ENCODE data around the gene PCSK6. TPM values are rescaled to one million over a fixed set of nuclear protein-coding genes. Genes with fewer than 3 reads are reported as not detected.
"Not testable (repeated sequence)": the region's sequence is repeated elsewhere in the genome, so short reads cannot be mapped to it uniquely, and the experiment has no call there.

Gene PCSK6
- total RNA-seq, 2 donors from 2014 or later, result 36.4 to 66.2 TPM

DNA sequence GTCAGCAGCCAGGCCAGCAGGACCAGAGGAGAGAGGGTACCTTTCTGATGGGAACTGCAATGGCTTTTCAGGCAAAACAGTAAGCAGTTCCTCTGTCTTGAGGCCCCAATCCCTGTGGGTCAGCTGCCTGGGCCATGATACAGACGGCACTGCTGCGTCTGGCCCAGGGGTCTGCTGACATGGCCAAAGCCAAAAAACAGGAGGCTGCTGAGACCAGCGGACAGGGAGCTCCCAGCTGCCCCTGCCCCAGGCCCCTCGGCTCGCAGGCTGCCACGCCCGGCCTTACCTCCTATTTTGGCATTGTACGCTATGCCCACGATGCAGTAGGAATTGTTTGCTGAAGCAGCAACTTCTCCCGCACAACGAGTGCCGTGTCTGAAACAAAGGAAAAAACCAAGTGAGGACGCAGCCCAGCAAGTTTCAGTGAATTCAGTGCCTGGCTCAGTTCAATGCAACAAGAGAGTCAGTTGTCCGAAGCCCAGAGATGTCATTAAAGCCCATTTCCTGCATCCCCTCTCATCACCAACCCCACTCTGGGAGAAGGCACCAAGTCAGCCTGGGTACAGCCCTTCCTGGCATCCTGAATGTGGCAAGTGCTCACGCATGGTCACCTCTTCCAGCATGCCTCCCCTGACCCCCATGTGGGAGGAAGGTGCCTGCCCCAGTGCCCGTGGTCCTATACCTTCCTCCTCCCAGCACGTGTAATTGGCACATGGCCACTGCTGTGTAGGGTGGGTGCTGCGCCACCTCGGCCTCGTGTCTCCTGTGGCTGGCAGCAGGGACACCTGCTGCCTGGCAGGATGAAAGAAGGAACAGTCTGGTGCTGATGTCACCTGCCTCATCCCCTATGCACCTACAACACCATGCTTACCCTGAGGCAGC lies 61.7 kb downstream of the PCSK6 start:
- DNase-seq (no peak), ATAC-seq (no peak)
- intact Hi-C loops (cut with DNase I, micrococcal nuclease), result no loop called here

DNA sequence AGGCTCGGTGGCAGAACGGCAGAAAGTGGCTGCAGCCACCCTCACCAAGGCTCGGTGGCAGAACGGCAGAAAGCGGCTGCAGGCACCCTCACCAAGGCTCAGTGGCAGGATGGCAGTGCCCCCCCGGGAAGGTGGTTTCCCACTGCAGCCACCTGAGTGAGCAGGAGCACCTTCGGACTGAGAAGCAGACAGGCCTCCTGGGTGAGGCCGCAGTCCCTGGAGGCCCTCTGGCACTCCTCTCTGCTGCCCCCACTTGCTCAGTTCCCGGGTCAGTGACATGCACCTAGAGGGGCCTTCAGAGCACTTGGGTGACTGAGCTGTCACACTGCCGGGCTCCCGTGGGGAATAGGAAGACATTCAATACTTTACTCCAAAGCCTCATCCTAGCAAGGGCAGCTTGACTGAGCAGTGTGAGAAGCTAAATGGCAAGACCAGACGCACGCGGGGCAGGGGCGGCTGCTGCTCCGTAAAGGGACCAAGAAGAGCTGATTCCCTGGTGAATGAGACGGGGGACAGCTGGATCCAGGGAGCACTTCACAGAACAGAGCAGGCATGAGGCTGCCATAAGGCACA lies 62.7 kb downstream of the PCSK6 start:
- intact Hi-C loops (cut with DNase I, micrococcal nuclease), result no loop called here
- no peak for DNase-seq
- ATAC-seq, result no peak

DNA sequence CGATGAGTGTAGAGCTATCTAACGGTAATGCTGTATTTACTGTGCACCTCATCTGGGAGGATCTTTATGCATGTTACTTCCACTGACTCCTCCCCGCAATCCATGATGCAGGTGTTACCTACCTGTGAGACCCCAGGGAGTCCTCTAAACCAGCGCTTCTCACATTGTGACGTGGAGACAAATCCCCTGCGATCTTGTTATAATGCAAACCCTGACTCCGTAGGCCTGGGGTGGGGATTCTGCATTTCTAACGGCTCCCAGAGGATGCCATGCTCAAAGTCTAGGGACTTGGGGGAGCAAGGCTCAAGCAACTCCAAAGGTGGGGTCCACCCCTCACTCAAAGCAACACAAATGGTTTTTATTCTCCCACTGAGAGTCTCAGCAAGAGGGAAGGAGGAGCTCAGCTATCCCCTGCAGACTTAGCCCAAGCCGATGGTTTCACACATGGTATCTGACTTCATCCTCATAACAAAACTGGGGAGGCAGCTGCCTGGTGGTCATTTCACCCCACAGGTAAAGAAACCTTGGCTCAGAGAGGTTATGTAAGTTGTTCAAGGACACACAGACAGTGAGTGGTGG lies 63.6 kb downstream of the PCSK6 start:
- ATAC-seq, result no peak

DNA sequence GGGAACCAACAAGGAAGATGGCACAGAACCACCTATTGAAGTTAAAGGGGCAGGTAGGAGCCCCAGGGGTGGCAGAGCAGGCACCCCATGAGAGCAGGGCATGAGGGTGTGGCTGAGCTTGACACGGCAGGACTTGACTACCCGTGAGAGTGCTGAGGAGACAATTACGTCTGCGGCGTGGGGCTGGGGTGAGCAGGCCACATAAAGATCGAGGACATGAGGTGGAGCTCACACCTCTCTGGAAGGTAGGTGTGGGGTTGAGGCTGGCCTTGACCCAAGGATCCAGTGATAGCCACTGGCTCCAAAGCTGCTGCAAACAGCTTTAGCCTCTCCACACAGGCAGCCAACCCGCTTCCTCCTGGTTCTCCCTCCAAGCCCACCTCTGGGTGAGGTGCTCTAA lies 64.5 kb downstream of the PCSK6 start:
- DNase-seq, result no peak
- intact Hi-C loops (cut with DNase I, micrococcal nuclease), result no loop called here
- no peak for ATAC-seq

More for the DNA sequence above, 63.6 kb downstream of the PCSK6 start:
- intact Hi-C loops (cut with DNase I, micrococcal nuclease), result no loop called here
- DNase-seq, result no peak

DNA sequence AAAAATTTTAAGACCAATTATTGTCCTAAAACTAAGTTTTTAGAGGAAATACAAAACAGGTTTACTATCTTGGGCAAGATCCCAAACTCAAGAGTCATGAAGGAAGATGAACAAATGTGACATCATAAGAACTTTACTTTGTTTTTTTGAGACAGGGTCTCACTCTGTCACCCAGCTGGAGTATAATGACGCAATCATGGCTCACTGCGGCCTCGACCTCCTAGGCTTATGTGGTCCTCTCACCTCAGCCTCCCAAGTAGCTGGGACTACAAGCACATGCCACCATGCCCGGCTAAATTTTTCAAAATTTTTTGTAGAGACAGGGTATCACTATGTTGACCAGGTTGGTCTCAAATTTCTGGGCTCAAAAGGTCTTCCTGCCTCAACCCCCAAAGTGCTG lies 69.3 kb downstream of the PCSK6 start:
- ATAC-seq (no peak), DNase-seq (no peak)
- intact Hi-C loops (cut with DNase I, micrococcal nuclease), result no loop called here

DNA sequence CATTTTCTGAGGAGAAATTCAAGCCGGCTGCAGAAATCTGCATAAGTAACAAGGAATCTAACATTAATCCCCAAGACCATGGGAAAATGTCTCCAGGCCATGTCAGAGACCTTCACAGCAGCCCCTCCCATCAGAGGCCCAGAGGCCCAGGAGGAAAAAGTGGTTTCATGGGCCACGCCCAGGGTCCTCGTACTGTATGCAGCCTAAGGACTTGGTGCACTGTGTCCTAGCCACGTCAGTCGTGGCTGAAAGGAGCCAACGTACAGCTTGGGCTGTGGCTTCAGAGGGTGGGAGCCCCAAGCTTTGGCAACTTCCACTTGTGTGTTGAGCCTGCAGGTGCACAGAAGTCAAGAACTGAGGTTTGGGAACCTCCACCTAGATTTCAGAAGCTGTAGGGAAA lies 73.0 kb downstream of the PCSK6 start:
- DNase-seq; intact Hi-C loops (cut with DNase I, micrococcal nuclease); ATAC-seq: not testable (repeated sequence)

DNA sequence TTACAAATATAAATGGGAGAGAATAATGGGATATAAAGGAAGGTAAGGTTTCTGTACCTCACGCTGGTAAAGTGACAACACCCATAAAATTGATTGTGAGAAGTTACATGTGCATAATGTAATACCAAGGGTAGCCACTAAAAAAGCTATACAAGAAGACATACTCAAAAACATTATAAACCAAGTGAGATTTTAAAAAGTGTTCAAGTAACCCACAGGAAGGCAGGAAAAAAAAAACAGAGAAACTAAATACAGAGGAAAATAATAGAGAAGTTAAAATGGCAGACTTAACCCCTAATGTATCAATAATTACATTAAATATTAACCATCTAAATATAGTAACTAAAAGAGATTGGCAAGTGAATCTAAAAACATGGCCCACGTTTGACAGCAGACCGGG lies 76.3 kb downstream of the PCSK6 start:
- intact Hi-C loops (cut with DNase I, micrococcal nuclease), result no loop called here
- DNase-seq (no peak), ATAC-seq (no peak)

DNA sequence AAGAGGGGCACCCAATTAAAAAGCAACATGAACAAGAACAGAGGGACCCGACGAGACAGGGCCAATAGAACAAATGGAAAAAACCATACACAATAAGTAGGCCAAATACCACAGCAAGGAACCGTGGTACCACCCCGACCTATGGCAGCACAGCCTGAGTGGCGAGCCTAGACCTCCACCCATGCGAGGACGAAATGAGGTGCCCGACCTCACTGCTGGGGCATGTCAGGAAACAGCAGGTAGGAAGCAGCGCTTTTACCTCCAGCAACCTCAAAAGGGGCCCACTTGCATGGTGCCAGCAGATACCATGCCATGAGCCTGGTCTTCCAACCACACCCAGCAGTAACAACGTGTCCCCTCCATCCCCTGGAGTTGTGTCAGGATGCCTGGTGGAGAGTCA lies 77.9 kb downstream of the PCSK6 start:
- intact Hi-C loops (cut with DNase I, micrococcal nuclease), result no loop called here
- DNase-seq (no peak), ATAC-seq (no peak)

DNA sequence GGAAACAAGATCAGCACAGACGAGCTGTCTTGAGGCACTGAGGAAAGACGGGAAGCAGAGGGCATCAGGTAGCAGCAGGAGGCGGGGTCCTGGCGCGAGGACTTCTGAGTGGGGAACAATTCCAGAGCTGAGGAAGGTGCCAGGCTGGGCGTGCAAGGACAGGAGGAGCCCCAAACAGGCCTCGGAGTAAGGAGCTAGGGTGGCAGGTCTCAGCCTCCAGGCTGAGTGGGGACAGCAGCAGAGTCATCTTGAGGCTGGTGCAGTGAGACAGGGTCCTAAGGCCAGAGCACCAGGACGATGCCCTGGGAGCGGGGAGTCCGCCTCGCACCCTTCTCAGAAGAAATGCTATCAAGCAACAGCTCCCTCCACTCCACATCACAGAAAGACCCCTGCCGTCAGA lies 78.4 kb downstream of the PCSK6 start:
- intact Hi-C loops (cut with DNase I, micrococcal nuclease), result no loop called here

DNA sequence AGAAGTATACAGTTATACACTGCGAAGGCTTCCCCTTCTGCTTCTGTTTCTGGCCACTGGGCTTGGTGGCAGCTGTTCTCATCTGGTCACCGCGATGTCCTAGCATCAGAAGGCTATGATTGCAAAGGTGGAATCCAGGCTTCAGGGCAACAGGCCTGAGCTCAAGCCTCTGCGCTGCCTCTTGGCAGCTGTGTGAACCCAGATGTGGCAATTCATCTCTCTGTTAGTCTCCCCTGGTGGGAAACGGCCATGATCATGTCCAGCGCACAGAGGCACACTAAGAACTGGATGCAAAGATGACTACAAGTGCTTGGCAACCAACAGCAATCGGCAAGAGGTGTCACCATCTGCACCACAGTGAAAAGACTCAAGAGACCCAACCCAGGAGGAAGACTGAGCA lies 78.9 kb downstream of the PCSK6 start:
- intact Hi-C loops (cut with DNase I, micrococcal nuclease), result no loop called here
- ATAC-seq (no peak), DNase-seq (no peak)

More for the DNA sequence above, 78.4 kb downstream of the PCSK6 start:
- no peak for DNase-seq
- ATAC-seq, result no peak

DNA sequence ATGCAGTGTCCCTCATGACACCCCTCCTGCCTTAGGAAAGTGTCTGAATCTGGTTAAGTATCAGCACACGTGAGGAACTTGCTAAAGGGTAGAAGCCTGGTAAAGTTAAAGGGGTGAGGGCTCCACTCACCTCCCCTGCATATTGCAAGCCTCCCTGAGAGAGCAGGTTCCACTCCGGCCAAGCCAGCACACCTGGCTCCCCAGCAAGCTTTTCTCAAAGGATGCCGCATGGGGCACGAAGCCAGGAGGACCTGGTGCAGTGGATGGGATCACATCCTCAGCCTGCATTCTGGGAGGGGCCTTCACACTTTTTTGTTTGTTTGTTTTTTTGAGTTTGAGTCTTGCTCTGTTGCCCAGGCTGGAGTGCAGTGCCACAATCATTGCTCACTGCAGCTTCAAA lies 79.9 kb downstream of the PCSK6 start:
- no peak for ATAC-seq
- intact Hi-C loops (cut with DNase I, micrococcal nuclease), result no loop called here
- DNase-seq, result no peak

DNA sequence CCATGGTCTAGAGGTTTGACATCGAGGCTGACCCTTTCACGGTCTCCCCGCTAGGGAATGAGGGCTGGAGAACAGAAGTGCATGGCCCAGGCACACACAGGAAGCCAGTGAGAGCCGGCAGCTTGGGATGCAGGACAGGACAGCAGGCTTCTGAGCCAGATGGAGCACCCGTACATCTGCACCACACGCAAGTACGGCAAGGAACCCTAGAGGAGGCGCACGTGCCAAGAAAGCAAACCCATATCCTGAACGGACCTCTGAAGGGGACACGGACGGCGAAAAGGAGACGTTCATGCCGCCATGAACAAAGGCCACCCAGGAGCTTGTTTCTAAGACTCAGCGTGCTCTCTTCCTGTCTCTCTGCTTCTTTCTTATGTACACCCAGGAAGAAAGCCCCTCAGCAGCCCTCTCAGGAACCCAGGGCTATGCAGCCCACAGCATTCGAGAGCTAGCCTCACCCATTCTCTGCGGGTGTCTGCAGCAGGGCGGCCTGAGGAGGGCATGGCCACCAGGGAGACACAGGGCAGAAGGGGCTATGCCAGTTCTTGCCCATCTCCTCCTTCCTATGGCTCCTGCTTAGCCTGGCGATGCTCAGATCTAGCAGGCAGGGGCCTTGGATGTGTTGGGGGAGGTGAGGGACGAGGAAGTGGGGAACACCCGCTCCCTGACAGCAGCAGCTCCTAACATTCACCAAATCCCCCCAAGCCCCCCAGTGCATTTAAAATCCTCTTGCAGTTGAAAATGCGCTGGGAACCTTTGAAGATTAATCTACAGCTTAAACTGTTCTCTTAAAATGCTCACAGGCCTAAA lies 81.3 kb downstream of the PCSK6 start:
- ATAC-seq, result no peak
- intact Hi-C loops (cut with DNase I, micrococcal nuclease), result no loop called here
- no peak for DNase-seq

DNA sequence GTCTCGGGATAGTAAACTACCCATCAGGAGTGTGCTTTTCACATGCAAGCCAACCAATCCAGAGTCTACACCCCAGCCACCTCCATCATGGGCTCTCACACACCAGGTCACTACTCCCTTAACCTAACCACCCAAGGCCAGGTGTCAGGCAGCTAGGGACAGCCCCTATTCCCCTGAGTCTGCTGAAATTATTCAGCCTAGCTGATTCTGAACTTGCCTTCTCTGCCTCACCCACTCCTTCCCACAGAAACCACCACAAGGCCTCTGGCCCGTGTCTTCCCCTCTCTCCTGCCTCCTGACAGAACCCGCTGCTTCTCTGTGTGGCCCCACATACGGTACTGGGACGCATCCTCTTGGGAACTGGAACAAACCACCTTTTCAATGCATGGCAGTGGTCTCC lies 82.1 kb downstream of the PCSK6 start:
- no peak for DNase-seq
- ATAC-seq, result no peak
- intact Hi-C loops (cut with DNase I, micrococcal nuclease), result no loop called here

DNA sequence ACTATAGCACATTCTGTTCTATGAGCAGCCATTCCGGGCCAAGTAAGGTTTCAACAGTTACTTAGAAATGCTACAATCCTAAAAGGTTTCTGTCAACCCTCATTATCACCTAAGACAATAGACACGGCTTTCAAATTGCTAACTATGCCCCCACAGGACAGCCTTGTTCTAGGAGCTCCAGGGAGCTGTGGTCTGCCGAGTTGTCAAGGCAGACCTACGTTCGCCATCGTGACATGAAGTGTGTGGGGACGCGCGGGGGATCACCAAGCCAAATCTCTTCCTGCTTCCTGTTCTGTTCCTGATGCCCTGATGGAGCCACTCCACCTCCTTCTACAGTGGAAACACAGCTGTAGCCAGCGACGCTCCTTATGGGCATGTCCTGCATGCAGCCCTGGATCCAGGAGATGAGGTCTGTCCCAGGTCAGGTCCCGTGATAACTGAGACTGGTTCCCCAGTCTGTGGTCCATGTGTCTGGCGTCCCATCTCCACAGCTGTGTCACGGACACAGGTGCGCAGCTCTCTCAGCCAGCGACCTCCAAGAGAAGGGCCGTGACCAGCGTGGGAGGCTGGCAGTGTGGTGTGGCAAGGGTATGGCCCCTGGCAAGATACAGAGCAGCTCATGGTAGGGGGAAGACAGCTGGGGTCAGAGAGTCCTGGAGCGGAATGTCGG lies 82.8 kb downstream of the PCSK6 start:
- no peak for ATAC-seq

DNA sequence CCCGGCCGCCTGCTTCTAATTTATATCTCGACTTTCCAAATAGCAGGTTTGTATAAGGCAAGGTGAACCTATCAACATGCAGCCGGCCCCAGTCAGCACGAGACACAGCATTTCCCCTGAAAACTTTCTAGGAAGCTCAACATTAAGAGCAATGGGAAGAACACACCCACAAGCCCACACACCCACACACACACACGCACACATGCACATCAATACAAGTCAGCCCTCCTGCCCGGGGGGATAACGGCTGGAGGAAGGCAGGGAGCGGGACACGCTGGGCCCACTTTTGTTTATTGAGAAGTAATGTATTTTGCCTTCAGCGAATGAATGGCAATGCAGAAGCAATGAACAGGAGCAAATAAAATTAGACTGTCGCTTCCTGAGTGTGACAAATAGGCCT lies 83.5 kb downstream of the PCSK6 start:
- intact Hi-C loops (cut with DNase I, micrococcal nuclease), result no loop called here
- DNase-seq (no peak), ATAC-seq (no peak)

More for the DNA sequence above, 82.8 kb downstream of the PCSK6 start:
- DNase-seq, result no peak
- intact Hi-C loops (cut with DNase I, micrococcal nuclease), result no loop called here

DNA sequence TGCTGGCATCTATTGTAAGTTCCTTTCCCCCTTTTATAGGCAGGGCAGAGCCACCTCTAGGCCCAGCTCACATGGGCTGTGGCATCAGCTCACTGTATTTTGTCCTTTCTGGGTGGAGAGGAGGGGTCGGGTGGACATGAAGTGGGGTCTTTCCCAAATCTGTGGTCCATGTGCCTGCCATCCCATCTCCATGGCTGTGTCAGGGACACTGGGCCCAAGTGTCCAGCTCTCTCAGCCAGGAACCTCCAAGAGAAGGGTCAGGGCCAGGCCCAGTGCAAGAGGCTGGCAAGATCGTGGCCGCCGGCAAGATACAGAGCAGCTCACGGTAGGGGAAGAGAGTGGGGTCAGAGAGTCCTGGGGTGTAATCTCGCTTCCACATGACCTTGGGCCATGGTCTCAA lies 85.3 kb downstream of the PCSK6 start:
- ATAC-seq (no peak), DNase-seq (no peak)
- intact Hi-C loops (cut with DNase I, micrococcal nuclease), result no loop called here

DNA sequence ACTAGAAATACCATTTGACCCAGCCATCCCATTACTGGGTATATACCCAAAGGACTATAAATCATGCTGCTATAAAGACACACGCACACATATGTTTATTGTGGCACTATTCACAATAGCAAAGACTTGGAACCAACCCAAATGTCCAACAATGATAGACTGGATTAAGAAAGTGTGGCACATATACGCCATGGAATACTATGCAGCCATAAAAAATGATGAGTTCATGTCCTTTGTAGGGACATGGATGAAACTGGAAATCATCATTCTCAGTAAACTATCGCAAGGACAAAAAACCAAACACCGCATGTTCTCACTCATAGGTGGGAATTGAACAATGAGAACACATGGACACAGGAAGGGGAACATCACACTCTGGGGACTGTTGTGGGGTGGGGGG lies 86.6 kb downstream of the PCSK6 start:
- ATAC-seq; intact Hi-C loops (cut with DNase I, micrococcal nuclease); DNase-seq: not testable (repeated sequence)

DNA sequence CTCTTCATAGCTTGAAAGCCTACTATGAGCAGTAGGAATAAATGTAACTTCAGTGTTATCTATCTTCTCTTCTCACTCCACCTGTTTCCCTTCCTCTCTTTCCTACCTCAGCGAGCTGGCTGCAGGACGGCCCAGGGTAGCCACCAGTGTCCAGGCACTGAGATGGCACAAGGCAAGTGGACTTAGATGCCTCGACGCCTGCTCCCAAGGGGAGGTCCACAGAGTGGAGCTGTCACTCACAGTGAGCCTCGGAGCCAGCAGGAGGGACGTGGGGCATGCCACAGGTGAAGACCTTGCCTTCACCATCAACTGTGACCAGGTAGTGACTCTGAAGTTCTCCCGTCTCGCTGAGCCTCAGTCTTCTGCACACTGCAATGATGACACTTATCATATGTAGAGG lies 88.2 kb downstream of the PCSK6 start:
- intact Hi-C loops (cut with DNase I, micrococcal nuclease), result no loop called here
- no peak for DNase-seq
- no peak for ATAC-seq

DNA sequence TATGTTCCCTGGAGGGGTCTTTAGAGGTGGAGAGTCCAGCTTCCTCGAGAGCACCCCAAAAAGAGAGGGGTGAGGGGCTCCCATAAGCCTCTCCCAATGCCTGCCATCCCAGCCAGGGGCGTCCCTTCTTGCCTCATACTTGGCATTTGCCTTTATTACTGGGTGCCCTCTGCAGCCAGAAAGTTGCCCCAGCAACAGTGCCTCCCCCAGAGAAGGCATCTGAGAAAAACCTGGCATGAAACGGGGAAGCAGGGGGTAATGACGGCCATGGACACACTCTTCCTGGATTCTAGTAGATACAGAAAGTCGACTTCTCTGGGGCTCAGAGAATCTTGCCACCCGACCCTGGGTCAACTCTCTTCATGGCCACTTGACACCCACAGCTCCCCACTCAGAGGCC lies 90.1 kb downstream of the PCSK6 start:
- ATAC-seq (no peak), DNase-seq (no peak)
- intact Hi-C loops (cut with DNase I, micrococcal nuclease), result no loop called here

Data from left colon (tissue), 2 donors.